ENCODE measurements around the gene HACD4. TPM values are rescaled to one million over a fixed set of nuclear protein-coding genes. Genes with fewer than 3 reads are reported as not detected.

Gene HACD4
- total RNA-seq, 2 experiments from 2014 or later, result not detected

GRCh38 chr9:20989923-20990341 lies 41.5 kb downstream of the HACD4 start:
- DNase-seq (ENCODE audit: low spot score), result no peak
- BruUV-seq (replicated peaks), result no TSS peak
- no peak for TF ChIP-seq EZH2phosphoT487 (IDR thresholded peaks at IDR 0.05; ENCODE audit: borderline replicate concordance, low read depth, low read length)
- TF ChIP-seq, protein P1, sequence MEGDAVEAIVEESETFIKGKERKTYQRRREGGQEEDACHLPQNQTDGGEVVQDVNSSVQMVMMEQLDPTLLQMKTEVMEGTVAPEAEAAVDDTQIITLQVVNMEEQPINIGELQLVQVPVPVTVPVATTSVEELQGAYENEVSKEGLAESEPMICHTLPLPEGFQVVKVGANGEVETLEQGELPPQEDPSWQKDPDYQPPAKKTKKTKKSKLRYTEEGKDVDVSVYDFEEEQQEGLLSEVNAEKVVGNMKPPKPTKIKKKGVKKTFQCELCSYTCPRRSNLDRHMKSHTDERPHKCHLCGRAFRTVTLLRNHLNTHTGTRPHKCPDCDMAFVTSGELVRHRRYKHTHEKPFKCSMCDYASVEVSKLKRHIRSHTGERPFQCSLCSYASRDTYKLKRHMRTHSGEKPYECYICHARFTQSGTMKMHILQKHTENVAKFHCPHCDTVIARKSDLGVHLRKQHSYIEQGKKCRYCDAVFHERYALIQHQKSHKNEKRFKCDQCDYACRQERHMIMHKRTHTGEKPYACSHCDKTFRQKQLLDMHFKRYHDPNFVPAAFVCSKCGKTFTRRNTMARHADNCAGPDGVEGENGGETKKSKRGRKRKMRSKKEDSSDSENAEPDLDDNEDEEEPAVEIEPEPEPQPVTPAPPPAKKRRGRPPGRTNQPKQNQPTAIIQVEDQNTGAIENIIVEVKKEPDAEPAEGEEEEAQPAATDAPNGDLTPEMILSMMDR (conservative IDR thresholded peaks at IDR 0.05; ENCODE audit: low read length), result no peak
- no peaks in the 10 kb centered on the region for H3K9me2 ChIP-seq (ENCODE audit: insufficient read depth, low read length)
- no peaks in the 10 kb centered on the region for H3K9me3 ChIP-seq (ENCODE audit: low read length)
- peak overlapping the region; percentile 23; the same call in 1 of the 2 replicates for H3K4me2 ChIP-seq (ENCODE audit: low read length)
- H3K79me2 ChIP-seq (ENCODE audit: insufficient read depth, low read depth, low read length), result no peaks in the 10 kb centered on the region
- no peaks in the 10 kb centered on the region for H3K36me3 ChIP-seq (ENCODE audit: insufficient read depth, low read length)
- no peak overlapping the region for H3K27ac ChIP-seq (ENCODE audit: low read depth, low read length, poor library complexity, severe bottlenecking)
- intact Hi-C loops (cut with micrococcal nuclease; ENCODE audit: unreplicated experiment), result no loop called here
- H3K4me3 ChIP-seq (ENCODE audit: low read depth, low read length, poor library complexity, severe bottlenecking), result no peak overlapping the region
- H2AFZ ChIP-seq (ENCODE audit: low read length), result no peak overlapping the region
- no peaks in the 10 kb centered on the region for H4K20me1 ChIP-seq (ENCODE audit: insufficient read depth, low read length)
- ChIA-PET POLR2A (interaction anchor here (0.8 to 3.1 kb wide), 5 partner anchors 7 to 305 kb away, joined by 3 to 15 read pairs (median 4); no protein-coding TSS in a partner anchor), CTCF (ENCODE audit: unreplicated experiment) (no interaction called here)
- H3K4me1 ChIP-seq (ENCODE audit: insufficient read depth, low read length, poor library complexity, severe bottlenecking), result peaks cover 28% of the 10 kb centered on the region

DNA sequence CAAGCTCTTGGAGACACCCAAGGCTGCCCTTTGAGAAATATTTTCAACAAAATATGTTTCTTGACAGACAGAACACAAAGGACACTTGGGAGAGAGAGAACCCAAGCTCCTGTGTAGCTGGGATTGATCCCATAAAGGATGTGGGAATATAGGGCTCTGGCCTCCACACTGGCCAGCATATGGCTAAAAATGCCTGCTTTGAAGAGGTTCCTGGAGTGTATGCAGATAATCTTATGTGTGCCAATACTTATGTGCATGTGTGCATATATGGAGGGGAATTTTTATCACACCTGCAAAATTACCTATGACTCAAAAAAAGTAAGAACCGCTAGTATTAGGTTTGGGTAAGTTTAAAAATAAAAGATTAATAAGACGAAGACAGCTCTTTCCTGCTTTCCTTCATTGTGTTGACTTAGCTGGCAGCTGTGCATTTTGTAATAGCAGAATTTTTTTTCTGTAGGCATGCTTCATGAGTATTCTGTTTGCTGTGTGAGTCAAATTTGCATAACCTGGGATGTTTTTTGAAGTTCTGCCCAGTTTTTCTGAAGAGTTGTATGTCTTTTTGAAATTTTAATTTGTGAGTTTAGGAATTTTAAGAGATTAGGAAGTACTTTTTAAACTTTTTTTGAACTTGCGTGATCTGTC lies 42.6 kb downstream of the HACD4 start:
- Histone ChIP-seq H4K20me1 (ENCODE audit: insufficient read depth, low read length) (no peaks in the 10 kb centered on the region), H3K9me2 (ENCODE audit: insufficient read depth, low read length) (no peaks in the 10 kb centered on the region), H3K9me3 (ENCODE audit: low read length) (no peaks in the 10 kb centered on the region), H3K4me3 (ENCODE audit: low read depth, low read length, poor library complexity, severe bottlenecking) (no peak overlapping the region), H3K4me1 (ENCODE audit: insufficient read depth, low read length, poor library complexity, severe bottlenecking) (peaks cover 28% of the 10 kb centered on the region), H2AFZ (ENCODE audit: low read length) (no peak overlapping the region), H3K4me2 (ENCODE audit: low read length) (peak overlapping the region; percentile 30; the same call in 1 of the 2 replicates), H3K79me2 (ENCODE audit: insufficient read depth, low read depth, low read length) (no peaks in the 10 kb centered on the region), H3K36me3 (ENCODE audit: insufficient read depth, low read length) (no peaks in the 10 kb centered on the region), H3K27ac (ENCODE audit: low read depth, low read length, poor library complexity, severe bottlenecking) (no peak overlapping the region)
- ChIA-PET POLR2A (interaction anchor here (0.6 to 3.1 kb wide), 3 partner anchors 8 to 367 kb away, joined by 3 to 13 read pairs (median 4); partner anchors contain the start of gene MLLT3), CTCF (ENCODE audit: unreplicated experiment) (no interaction called here)
- intact Hi-C loops (cut with micrococcal nuclease; ENCODE audit: unreplicated experiment), result no loop called here
- BruUV-seq (replicated peaks), result no TSS peak
- DNase-seq (ENCODE audit: low spot score), result no peak
- TF ChIP-seq EZH2phosphoT487 (IDR thresholded peaks at IDR 0.05; ENCODE audit: borderline replicate concordance, low read depth, low read length), result no peak
- TF ChIP-seq, protein P1 (conservative IDR thresholded peaks at IDR 0.05; ENCODE audit: low read length), result no peak

DNA sequence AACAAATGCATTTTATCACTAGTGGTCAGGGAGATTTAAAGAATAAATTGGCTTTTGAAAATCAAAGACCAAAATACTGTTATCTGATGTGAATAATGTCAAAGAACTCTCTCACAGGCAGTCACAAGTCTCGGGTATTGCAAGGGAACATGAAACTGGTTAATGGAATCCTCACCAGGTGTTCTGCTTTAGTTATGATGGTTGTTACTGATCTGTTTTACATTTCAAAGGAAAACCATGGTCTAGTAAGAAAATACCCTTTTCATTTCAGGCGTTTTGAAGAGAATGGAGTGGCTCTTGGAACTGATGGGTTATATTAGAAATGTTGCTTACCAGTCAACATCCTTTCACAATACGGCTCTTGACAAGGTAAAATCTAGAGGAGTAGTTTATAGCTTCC lies 43.4 kb downstream of the HACD4 start:
- H3K4me2 ChIP-seq (ENCODE audit: low read length), result peak overlapping the region; percentile 30
- no peaks in the 10 kb centered on the region for H3K9me2 ChIP-seq (ENCODE audit: insufficient read depth, low read length)
- POLR2A ChIA-PET, result interaction anchor here (0.6 to 3.1 kb wide), 4 partner anchors 9 to 366 kb away, joined by 3 to 13 read pairs (median 4); partner anchors contain the start of gene MLLT3
- TF ChIP-seq, protein P1 (conservative IDR thresholded peaks at IDR 0.05; ENCODE audit: low read length), result no peak
- no peak for TF ChIP-seq EZH2phosphoT487 (IDR thresholded peaks at IDR 0.05; ENCODE audit: borderline replicate concordance, low read depth, low read length)
- no TSS peak for BruUV-seq (replicated peaks)
- no peak overlapping the region for H3K4me3 ChIP-seq (ENCODE audit: low read depth, low read length, poor library complexity, severe bottlenecking)
- no peaks in the 10 kb centered on the region for H3K79me2 ChIP-seq (ENCODE audit: insufficient read depth, low read depth, low read length)
- intact Hi-C loops (cut with micrococcal nuclease; ENCODE audit: unreplicated experiment), result no loop called here
- no peaks in the 10 kb centered on the region for H3K36me3 ChIP-seq (ENCODE audit: insufficient read depth, low read length)
- no peak overlapping the region for H3K27ac ChIP-seq (ENCODE audit: low read depth, low read length, poor library complexity, severe bottlenecking)
- H3K4me1 ChIP-seq (ENCODE audit: insufficient read depth, low read length, poor library complexity, severe bottlenecking), result peaks cover 28% of the 10 kb centered on the region
- CTCF ChIA-PET (ENCODE audit: unreplicated experiment), result no interaction called here
- no peaks in the 10 kb centered on the region for H4K20me1 ChIP-seq (ENCODE audit: insufficient read depth, low read length)
- peak overlapping the region; percentile 14; the same call in 1 of the 2 replicates for H2AFZ ChIP-seq (ENCODE audit: low read length)
- H3K9me3 ChIP-seq (ENCODE audit: low read length), result no peaks in the 10 kb centered on the region
- DNase-seq (ENCODE audit: low spot score), result peak; percentile 24

Data from OCI-LY7 (cell line).